Activated CD8-positive, alpha-beta memory T cell treated with anti-CD3 and anti-CD28 coated beads for 4 hours (primary cell): ENCODE measurements around the gene MAPK14.
"Not testable (repeated sequence)": the region's sequence is repeated elsewhere in the genome, so short reads cannot be mapped to it uniquely, and the experiment has no call there.

ENCODE experiments used
- DNase-seq, 2 donors: peaks; one replicate each; pipeline ENCODE4 v3.0.0-alpha.2; 2020; ENCODE audit warnings: low read depth in 2 of 2

The MAPK14 gene

DNA sequence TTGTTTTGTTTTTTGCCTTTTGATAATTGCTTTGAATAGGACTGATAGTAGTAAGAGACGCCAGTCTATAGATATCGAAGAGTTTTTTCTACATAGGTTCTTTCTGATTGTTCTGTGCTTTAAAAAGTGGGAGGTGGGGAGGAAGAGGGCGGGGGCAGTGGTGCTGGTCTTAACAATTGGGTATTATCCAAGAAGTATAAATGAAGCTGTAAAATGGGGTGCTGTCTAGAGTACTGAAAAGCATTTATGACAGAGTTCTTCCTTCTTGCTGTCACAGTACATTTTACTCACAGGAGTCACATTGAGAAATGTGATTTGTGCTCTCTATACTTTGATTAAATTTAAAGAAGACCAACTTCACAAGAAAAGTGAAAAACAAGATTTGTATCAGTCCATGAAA lies 41.0 kb downstream of the MAPK14 start:
- no peak for DNase-seq

DNA sequence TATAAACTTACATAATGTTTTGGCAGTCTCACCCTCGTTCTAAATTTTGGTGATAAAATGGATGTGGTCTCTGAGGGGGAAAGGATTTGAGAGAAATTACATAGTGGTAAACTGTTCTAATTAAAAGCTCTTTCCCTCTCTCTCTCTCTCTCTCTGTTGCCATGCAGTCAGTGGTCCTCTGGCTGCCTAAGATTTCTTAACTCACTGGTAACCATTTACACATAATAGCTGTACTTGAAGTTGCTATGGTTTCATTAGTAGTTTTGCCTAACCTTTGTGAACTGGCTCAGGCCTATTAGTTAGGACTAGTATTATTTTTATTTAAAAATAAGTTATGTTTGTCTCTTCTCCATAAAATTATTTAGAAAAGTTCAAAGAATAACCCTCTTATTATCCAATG lies 42.0 kb downstream of the MAPK14 start:
- no peak for DNase-seq

DNA sequence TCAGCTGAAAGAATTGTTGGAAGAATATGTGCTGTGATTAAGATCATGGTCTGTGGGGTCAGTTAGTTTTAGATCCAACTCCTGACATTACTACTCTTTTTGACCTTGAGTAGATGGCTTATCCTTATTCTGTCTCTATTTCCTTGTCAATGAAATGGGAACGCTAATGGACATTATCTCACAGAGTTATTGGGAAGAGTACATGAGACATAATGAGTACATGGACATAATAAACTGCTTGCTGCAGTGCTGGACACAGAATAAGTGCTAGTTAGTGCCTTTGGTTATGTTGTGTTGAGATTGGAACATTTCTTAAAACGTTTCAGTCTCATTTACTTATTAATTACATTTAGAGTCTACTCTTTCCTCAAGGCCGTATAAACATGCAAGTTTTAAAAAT lies 42.6 kb downstream of the MAPK14 start:
- DNase-seq = no peak

DNA sequence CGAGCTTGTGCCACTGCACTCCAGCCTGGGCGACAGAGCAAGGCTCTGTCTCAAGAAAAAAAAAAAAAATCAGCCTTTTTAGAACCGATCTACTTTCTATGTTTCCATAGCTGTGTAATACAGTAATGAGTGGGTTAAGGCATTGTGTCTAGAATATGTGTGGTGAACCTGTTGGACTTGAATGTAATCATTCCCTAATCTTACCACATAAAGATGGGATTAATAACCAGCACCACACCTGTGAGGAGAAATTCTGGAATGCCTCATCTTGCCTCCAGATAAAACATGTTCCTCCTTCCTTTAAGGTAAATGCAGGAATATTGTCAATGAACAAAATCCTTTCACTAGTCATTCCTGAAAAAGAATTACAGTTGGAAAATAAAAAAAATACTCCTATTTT lies 43.7 kb downstream of the MAPK14 start:
- DNase-seq = no peak

DNA sequence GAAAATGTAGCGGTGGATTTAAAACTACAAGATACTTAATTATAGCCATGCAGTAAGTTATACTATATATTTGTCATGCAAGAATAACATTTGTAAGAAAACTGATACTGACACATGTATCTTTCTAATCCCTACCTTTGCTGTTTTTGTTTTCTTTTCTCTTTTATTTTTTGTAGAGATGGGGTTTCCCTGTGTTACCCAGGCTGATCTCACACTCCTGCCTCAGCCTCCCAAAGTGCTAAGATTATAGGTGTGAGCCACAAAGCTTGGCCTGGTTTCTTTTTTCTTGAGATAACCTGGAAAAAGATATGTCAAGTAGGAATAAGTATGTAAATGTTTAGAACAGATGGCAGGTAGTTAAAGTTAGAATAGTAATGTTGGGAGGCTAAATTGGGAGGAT lies 44.1 kb downstream of the MAPK14 start:
- no peak for DNase-seq

DNA sequence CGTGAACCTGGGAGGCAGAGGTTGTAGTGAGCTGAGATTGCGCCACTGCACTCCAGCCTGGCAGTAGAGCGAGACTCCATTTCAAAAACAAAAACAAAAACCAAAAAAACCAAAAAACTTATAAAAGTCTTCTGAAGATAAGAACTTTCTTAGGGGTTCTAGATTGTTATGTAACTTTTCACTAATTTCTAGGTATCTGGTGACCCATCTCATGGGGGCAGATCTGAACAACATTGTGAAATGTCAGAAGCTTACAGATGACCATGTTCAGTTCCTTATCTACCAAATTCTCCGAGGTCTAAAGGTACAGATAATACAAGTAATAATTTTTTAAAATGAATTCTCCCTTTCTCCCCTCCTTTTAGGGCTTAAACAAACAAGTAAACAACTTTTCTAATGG lies 45.1 kb downstream of the MAPK14 start:
- DNase-seq = no peak

DNA sequence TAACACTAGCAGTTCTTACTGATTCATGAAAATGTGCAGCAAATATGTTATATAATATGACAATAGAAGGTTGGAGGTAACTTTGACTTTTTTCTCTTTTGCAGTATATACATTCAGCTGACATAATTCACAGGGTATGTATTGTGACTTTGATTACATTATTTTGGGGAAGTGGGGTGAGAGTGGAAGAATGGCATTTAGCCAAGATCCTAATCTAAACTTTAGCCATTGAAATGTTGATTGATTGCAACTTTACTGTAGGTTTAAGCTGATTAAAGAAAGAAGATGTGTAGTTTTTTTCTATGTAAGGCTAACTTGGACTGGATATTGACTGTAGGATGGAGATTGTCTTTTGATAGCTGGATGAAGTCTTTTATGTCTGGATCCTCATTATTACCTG lies 46.0 kb downstream of the MAPK14 start:
- DNase-seq = no peak

DNA sequence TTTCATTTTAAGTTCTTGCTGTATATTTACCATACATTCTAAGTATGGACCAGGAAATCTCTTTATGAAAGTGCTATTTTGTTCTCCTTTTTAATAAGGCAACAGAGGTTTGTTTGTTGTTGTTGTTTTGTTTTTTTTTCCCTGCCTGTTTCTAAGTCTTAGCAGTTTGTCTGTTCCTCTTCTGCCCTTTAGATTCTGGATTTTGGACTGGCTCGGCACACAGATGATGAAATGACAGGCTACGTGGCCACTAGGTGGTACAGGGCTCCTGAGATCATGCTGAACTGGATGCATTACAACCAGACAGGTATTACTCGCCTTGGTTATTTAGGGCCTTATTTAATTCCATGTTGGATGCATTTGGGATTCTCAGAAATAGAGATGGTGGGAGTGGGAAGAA lies 48.0 kb downstream of the MAPK14 start:
- no peak for DNase-seq

DNA sequence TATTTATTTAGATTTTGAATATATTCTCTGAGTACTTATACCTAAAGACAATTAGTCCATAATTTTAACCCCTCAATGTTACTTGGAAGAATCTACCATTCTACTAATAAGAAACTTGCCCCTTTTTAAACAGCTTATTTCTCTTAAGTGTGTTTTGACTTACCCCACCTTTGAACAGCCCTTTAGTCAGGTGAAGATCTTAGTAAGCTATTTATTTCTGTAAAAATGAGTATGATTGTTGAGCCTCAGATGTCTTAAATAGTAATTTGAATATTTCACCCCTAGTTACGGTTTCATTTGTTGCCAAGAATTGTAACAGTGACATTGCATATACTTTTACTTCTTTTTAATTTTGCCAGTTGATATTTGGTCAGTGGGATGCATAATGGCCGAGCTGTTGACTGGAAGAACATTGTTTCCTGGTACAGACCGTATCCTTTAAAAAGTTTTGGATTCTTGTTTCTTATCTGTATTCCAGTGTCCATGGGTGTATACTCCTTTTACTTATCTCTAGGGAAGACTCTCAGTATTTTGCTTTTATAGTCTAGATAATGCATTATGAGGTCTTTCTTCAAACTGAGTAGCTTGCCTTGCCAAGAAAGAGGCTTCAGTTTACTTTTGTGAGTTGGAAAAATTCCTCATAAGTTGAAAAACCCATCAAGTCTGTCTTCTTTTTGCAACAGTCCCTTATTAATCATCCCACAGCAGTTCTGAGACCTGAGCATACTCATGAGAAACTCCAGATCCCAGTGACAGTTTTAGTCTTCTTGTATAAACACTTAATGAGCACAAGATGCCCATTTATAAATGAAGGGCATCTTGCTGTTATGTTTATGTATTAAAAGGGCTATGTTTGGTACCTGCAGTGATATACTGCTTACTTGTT lies 48.8 kb downstream of the MAPK14 start:
- no peak for DNase-seq

DNA sequence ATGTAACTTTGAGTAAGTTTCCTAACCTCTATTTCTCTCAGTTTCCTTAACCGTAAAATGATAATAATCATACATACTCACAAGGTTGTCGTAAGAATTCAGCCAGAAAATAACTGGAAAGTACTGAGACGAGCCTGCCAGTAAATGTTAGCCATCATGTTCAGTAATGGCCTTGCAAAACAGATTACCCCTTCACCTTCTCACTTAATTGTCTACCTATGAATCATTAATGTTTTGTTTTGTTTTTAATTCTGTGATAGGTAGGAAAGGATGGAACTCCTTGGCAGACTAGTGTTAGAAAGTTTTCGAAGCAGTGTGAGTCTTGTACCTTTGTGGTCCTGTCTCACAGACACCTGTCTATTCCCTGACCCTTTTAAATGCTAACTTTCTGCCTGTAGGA lies 50.6 kb downstream of the MAPK14 start:
- DNase-seq = no peak

DNA sequence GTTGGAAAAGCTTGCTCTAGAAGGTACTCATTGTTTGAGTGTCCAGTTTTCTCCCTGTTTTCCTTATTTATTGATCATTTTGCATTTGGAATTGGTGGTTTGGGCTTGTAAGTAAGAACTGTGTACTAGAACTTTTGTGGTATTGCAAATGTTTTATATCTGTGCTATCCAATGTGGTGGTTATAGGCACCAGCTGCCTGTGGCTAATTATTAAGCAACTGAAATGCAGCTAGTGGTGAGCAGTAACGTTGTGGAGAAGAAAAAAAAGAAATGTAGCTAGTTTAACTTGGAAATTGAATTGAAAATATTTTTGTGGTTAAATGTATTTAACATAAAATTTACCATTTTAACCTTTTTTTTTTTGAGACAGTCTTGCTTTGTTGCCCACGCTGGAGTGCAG lies 52.0 kb downstream of the MAPK14 start:
- DNase-seq = no peak

DNA sequence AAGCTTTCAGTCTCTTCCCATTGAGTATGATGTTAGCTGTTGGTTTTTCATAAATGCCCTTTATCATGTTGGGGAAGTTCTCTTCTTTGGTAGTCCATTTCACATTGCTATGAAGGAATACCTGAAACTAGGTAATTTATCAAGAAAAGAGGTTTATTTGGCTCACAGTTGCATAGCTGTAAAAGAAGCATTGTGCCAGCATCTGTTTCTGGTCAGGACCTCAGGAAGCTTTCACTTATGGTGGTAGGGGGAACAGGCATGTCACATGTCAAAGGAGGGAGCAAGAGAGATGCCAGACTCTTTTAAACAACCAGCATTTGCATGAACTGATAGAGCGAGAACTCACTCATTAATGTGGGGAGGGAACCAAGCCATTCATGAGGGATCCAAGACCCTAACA lies 54.7 kb downstream of the MAPK14 start:
- no peak for DNase-seq

DNA sequence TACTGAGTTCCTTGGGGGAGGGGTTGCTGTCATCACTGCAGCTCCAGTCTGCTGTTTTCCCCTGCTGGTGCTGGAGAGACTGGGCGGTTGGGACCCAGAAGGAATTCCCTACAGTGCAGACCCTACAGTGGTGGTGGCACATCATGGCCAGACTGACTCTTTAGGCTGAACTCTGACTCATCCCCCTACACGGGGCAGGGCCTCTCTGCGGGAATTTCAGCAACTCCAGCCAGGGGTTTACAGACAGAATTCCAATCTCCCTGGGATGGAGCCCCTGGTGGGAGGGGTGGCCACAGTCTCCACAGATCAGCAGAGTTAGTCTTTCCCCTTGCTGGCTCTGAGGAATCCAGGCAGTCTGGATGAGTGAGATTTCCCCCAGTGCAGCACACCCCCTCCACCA lies 55.8 kb downstream of the MAPK14 start:
- no peak for DNase-seq

DNA sequence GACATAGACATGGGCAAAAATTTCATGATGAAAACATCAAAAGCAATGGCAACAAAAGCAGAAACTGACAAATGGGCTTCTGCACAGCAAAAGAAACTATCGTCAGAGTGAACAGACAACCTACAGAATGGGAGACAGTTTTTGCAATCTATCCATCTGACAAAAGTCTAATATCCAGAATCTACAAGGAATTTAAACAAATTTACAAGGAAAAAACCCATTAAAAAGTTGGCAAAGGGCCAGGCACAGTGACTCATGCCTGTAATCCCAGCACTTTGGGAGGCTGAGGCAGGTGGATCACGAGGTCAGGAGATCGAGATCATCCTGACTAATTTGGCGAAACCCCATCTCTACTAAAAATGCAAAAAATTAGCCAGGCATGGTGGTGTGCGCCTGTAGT lies 60.6 kb downstream of the MAPK14 start:
- not testable (repeated sequence) for DNase-seq

DNA sequence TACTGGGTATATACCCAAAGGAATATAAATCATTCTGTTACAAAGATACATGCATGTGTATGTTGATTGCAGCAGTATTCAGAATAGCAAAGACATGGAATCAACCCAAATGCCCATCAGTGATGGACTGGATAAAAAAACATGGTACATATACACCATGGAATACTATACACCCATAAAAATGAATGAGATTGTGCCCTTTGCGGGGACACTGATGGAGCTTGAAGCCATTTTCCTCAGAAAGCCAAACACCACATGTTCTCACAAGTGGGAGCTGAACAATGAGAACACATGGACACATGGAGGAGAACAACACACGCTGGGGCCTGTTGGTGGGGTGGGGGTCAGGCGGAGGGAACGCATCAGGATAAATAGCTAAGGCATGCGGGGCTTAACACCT lies 61.4 kb downstream of the MAPK14 start:
- no peak for DNase-seq

DNA sequence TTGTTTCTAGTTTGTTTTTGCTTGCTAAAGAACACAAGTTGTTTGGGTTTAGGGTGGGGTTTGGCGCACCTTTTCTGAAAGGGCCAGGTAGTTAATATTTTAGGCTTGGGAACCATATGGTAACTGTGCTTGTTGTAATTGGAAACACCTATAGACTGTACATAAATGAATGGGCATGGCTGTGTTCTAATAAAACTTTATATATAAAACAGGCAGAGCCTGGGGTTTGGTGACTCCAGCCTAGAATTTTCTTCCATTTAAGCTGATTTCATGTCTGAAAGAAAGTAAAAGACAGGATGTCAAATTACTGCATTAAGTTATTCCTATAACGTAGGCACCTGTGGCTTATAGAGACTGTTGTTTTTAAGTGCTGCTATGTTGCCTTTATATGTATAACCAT lies 66.6 kb downstream of the MAPK14 start:
- no peak for DNase-seq

DNA sequence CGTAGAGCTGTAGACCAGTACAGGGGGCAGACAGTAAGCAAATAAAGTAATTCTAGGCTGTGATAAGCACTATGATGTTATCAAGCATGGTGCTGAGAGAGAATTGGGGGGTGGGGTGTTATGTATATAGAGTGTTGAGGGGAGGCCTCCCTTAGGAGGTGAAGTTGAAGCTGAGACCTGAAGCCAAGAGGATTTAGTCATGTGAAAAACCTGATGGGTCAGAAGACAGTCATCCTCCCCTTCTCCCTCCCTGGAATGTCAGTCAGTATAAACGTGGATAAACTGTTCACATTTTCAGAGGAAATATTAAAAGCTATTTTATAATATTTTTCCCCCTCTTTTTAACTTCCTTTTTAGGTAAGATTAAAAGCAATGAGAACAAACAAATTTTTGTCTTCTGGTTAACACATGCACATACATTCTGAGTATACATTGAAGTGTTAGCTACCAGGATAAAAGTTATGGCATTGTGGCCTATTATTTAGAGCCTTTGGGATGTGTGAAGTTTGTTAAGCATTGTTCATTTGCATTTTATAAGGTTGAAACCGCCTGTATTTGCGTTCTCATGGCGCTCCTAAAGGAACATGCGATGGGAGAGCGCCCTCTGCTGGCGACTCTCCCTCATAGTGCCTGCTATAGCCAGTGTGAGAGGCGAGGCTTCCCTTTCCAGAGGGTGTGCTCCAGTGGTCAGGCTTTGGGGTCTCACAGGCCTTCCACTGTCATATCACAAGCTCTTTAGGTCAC lies 67.3 kb downstream of the MAPK14 start:
- peak; percentile 64 to 66 for DNase-seq

DNA sequence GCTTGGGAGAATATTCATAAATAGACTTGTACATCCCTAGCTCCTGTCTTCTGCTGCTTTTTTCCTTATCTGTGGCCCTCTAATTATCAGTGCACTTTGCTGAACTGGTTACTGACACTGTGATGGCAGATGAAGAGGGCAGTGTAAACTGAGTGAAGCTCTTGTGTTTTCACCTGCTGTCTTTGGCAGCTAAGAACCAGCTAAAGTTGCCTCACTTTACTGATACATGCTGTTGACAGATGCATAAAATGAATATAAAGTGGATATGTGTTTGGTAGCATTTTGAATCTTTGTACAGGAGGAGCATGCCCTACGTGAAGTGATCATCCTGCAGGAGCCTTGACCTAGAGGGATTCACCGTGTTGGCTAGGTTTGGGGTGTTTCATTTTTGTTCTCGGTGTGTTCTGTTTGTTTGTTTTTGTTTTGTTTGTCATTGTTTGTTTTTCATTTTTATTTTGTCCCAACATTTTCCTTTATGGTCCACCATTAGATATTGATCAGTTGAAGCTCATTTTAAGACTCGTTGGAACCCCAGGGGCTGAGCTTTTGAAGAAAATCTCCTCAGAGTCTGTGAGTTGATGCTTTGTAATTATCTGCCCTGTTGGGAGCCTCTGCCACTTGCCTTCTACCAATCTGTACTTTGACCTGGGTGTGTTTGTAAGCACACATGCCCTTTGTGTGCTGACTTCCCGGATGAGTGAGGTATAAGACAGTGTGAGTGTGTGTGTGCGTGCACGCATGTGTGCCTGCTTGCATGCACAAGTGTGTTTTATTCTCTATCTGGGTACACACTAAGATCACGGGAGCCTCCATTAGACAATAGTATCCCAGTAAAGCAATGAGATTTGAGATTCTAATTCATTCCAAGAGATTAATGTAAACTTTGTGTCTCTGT lies 68.1 kb downstream of the MAPK14 start:
- no peak for DNase-seq

DNA sequence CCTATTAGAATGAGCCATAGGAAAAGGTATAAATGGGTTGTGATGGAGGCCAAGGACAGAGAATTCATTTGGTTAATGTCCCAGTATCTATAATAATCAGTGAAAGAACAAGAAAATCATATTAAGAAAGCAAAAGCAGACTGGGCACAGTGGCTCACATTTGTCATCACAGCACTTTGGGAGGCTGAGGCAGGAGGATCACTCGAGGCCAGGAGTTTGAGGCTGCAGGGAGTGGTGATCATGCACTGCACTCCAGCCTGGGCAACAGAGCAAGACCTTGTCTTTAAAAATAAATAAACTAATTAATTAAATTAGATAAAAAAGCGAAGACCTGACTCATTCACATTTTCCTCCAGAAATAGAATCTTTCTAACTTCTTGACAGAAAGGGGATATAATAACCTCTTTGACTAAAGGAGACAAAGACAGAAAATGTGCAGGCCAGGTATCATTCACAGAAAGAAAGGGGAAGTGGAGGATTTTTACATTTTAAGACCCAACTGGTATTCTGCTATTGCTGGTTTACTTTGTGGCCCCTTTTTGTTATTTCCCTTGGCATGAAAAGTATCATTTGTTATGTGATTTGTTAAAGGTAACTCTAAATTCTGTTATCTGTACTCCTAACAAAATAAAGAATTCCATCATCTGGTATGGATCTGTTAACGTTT lies 70.8 kb downstream of the MAPK14 start:
- DNase-seq = no peak

DNA sequence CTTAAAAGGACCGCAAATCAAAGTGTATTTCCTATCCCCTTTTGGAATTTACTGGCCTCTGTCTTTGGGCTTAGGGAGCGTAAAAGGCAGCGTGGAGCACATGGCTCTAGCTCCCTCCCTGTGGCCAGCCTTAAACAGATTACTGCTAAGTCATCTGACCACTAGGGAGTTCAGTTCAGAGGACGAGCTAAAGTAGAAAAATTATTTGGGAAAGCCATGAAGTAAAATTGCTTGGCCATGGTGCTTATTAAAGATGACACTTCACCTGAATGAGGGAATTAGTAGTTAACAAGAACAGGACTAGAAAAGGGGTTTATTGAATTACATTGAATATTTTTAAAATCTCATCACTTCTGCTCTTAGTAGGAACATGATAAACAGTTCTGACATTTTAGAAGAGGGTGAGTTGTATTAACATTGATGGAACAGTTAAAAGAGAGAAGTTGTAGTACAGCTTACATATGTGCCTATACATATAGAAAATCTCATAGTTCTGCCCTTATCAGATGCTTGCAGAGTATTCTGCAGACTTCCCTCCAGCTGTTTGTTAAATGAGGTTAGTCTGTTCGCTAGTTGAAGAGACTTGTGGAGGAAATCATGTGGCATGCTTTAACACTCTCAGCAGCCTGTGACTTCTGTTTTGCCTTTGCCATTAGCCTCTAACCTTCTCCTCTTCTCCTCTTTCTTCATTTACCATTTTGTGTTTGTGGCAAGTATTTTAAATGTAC lies 71.5 kb downstream of the MAPK14 start:
- no peak for DNase-seq

DNA sequence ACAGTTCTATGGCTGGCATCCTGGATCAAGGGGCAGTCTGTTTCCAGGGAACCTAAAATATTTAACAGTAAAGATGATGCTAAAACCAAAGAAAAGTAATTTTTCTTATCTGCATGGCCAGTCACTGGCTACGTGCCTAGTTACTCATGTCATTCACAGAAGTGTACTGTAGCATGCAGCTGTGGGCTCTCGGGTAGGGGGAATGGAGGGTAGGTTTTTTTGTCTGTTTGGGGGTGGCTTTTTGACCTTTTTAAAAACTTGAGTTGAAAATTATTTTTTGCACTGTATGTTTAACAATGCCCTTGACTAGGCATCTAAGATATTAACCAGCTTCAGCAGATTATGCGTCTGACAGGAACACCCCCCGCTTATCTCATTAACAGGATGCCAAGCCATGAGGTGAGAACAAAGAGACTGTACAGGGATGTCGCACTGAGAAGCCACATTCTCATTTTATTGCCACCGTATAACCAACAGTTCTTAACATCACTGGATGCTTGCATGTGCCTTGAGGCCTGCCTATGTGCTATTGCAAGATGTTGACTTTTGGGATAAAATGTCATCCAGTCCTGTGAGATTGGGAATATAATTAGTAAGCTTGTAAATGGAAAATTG lies 72.4 kb downstream of the MAPK14 start:
- no peak for DNase-seq
